Measurements from ENCODE around the gene SURF1.

- TF ChIP-seq POLR2A (IDR thresholded peaks at IDR 0.05; ENCODE audit: borderline replicate concordance, extremely low read depth, insufficient read depth, insufficient read length), result no peak
- TF ChIP-seq CTCF (IDR thresholded peaks at IDR 0.05 in 2 of 3, conservative IDR thresholded peaks at IDR 0.05 in 1 of 3; ENCODE audit: borderline replicate concordance in 1 of 3, insufficient read depth in 1 of 3, low read depth in 2 of 3, low read length in 2 of 3), result peak in 2 of 3 experiments; percentile 61 to 68; a peak in 4 of 6 replicates
- TF ChIP-seq, protein P1, sequence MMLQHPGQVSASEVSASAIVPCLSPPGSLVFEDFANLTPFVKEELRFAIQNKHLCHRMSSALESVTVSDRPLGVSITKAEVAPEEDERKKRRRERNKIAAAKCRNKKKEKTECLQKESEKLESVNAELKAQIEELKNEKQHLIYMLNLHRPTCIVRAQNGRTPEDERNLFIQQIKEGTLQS (IDR thresholded peaks at IDR 0.05), result no peak
- TF ChIP-seq, protein P2, sequence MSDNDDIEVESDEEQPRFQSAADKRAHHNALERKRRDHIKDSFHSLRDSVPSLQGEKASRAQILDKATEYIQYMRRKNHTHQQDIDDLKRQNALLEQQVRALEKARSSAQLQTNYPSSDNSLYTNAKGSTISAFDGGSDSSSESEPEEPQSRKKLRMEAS (IDR thresholded peaks at IDR 0.05), result no peak
- no peak for TF ChIP-seq EZH2phosphoT487 (IDR thresholded peaks at IDR 0.05; ENCODE audit: borderline replicate concordance)
- no peak for TF ChIP-seq ZNF274 (IDR thresholded peaks at IDR 0.05; ENCODE audit: low read depth, low read length)
- TF ChIP-seq EZH2 (IDR thresholded peaks at IDR 0.05), result no peak
- TF ChIP-seq POLR2AphosphoS5 (IDR thresholded peaks at IDR 0.05; ENCODE audit: low read depth, low read length), result peak; percentile 63; the same call in 1 of the 2 replicates
- no peak for TF ChIP-seq CEBPB (IDR thresholded peaks at IDR 0.05; ENCODE audit: low read depth)
- TF ChIP-seq SP1 (IDR thresholded peaks at IDR 0.05; ENCODE audit: low read depth), result no peak
- no peak for TF ChIP-seq TCF7L2 (IDR thresholded peaks at IDR 0.05; ENCODE audit: borderline replicate concordance, extremely low read depth, insufficient read depth, insufficient read length)
- TF ChIP-seq REST (IDR thresholded peaks at IDR 0.05; ENCODE audit: low read depth), result no peak
These were observed 4.2 kb downstream of the SURF1 start for GRCh38 chr9:133351908-133352634.

Data from HCT116 (cell line).